HL-60 (cell line): ENCODE data around the gene ARSK.

Experiments used
- GABPA ChIP-seq: IDR thresholded peaks from 2 replicates; pipeline ENCODE4 v1.6.1; 2012; ENCODE audit warnings: low read depth
- POLR2AphosphoS5 ChIP-seq: IDR thresholded peaks from 2 replicates; pipeline ENCODE4 v1.6.1; 2012; ENCODE audit warnings: low read depth
- SPI1 ChIP-seq: IDR thresholded peaks from 2 replicates; pipeline ENCODE4 v1.6.1; 2012; ENCODE audit warnings: low read depth, mild to moderate bottlenecking, borderline replicate concordance
- TF ChIP-seq, protein P1 (sequence below): IDR thresholded peaks from one replicate; pipeline ENCODE4 v1.5.1; 2011; ENCODE audit warnings: low read length, control low read depth, inconsistent platforms; ENCODE audit not compliant: insufficient read depth
- TF ChIP-seq, protein P2 (sequence below): IDR thresholded peaks from 2 replicates; pipeline ENCODE4 v1.6.1; 2012; ENCODE audit warnings: low read depth; ENCODE audit not compliant: insufficient replicate concordance

DNA sequence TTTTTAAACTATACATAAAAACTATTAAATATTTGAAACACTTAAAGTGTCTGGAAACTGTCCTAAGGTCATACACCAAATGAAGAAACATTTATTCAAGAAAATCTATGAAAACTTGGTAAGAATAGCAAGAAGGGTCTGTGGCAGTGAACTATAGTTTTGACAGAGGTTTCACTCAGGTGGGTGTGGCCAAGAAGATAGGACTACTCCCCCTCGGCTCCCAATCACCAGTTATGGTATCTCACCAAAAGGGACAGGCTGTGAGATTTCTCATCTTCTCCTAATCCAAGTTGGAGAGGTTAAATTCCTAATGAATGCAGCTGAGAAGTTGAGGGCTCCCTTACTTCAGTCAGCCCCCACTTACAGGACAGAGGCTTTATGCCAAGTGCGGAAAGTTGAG lies 2.9 kb downstream of the ARSK start:
- TF ChIP-seq, protein P1, sequence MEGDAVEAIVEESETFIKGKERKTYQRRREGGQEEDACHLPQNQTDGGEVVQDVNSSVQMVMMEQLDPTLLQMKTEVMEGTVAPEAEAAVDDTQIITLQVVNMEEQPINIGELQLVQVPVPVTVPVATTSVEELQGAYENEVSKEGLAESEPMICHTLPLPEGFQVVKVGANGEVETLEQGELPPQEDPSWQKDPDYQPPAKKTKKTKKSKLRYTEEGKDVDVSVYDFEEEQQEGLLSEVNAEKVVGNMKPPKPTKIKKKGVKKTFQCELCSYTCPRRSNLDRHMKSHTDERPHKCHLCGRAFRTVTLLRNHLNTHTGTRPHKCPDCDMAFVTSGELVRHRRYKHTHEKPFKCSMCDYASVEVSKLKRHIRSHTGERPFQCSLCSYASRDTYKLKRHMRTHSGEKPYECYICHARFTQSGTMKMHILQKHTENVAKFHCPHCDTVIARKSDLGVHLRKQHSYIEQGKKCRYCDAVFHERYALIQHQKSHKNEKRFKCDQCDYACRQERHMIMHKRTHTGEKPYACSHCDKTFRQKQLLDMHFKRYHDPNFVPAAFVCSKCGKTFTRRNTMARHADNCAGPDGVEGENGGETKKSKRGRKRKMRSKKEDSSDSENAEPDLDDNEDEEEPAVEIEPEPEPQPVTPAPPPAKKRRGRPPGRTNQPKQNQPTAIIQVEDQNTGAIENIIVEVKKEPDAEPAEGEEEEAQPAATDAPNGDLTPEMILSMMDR = no peak
- TF ChIP-seq GABPA = no peak
- TF ChIP-seq POLR2AphosphoS5 = no peak
- TF ChIP-seq SPI1 = no peak
- TF ChIP-seq, protein P2, sequence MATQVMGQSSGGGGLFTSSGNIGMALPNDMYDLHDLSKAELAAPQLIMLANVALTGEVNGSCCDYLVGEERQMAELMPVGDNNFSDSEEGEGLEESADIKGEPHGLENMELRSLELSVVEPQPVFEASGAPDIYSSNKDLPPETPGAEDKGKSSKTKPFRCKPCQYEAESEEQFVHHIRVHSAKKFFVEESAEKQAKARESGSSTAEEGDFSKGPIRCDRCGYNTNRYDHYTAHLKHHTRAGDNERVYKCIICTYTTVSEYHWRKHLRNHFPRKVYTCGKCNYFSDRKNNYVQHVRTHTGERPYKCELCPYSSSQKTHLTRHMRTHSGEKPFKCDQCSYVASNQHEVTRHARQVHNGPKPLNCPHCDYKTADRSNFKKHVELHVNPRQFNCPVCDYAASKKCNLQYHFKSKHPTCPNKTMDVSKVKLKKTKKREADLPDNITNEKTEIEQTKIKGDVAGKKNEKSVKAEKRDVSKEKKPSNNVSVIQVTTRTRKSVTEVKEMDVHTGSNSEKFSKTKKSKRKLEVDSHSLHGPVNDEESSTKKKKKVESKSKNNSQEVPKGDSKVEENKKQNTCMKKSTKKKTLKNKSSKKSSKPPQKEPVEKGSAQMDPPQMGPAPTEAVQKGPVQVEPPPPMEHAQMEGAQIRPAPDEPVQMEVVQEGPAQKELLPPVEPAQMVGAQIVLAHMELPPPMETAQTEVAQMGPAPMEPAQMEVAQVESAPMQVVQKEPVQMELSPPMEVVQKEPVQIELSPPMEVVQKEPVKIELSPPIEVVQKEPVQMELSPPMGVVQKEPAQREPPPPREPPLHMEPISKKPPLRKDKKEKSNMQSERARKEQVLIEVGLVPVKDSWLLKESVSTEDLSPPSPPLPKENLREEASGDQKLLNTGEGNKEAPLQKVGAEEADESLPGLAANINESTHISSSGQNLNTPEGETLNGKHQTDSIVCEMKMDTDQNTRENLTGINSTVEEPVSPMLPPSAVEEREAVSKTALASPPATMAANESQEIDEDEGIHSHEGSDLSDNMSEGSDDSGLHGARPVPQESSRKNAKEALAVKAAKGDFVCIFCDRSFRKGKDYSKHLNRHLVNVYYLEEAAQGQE = no peak
